HepG2 (cell line): ENCODE measurements around the gene SLC6A7. TPM values are rescaled to one million over a fixed set of nuclear protein-coding genes. Genes with fewer than 3 reads are reported as not detected.
A peak's percentile ranks its signal among the peaks of the same experiment; 100 is the strongest.

Experiments
- AFF4 ChIP-seq: sonication (generic); formaldehyde crosslinking; IDR thresholded peaks from 2 replicates; pipeline ENCODE4 v1.4.0; 2020; ENCODE audit warnings: missing genetic modification reagents
- FIP1L1 ChIP-seq: fragments of 200-400 bp; formaldehyde crosslinking; IDR thresholded peaks from 2 replicates; pipeline ENCODE4 v1.6.1; 2018; ENCODE audit warnings: low read depth, mild to moderate bottlenecking, low read length, moderate library complexity, borderline replicate concordance; ENCODE audit not compliant: insufficient read depth
- HNF1B ChIP-seq: sonication (generic); formaldehyde crosslinking; IDR thresholded peaks from 2 replicates; pipeline ENCODE4 v1.5.1; 2020; ENCODE audit warnings: mild to moderate bottlenecking, moderate library complexity, missing genetic modification reagents
- ISX ChIP-seq: sonication (generic); formaldehyde crosslinking; conservative IDR thresholded peaks from 2 replicates; pipeline ENCODE4 v1.5.0; 2020; ENCODE audit warnings: missing genetic modification reagents
- MTA1 ChIP-seq: sonication (generic); formaldehyde crosslinking; IDR thresholded peaks from 2 replicates; pipeline ENCODE4 v1.4.0; 2020; ENCODE audit warnings: missing genetic modification reagents, mild to moderate bottlenecking, borderline replicate concordance
- NCOA2 ChIP-seq: sonication (generic); formaldehyde crosslinking; IDR thresholded peaks from 2 replicates; pipeline ENCODE4 v1.8.0; 2022; ENCODE audit warnings: inconsistent platforms
- PCBP2 ChIP-seq: fragments of 200-400 bp; formaldehyde crosslinking; optimal IDR thresholded peaks from 2 replicates; pipeline ENCODE3; 2018; ENCODE audit warnings: low read length, low read depth; ENCODE audit not compliant: poor library complexity, severe bottlenecking
- SP5 ChIP-seq: IDR thresholded peaks from 2 replicates; pipeline ENCODE4 v1.6.1; 2016; ENCODE audit warnings: low read depth, borderline replicate concordance
- ZMYM3 ChIP-seq: sonication (generic); formaldehyde crosslinking; IDR thresholded peaks from 2 replicates; pipeline ENCODE4 v1.5.1; 2020; ENCODE audit warnings: mild to moderate bottlenecking, missing genetic modification reagents
- ZNF251 ChIP-seq: sonication (generic); formaldehyde crosslinking; IDR thresholded peaks from 2 replicates; pipeline ENCODE4 v1.9.0; 2021; ENCODE audit warnings: mild to moderate bottlenecking, missing genetic modification reagents
- ZNF589 ChIP-seq: sonication (generic); formaldehyde crosslinking; conservative IDR thresholded peaks from 2 replicates; pipeline ENCODE4 v1.8.0; 2022; ENCODE audit warnings: mild to moderate bottlenecking, moderate library complexity, missing genetic modification reagents
- ZNF746 ChIP-seq: sonication (generic); formaldehyde crosslinking; IDR thresholded peaks from 2 replicates; pipeline ENCODE4 v1.8.0; 2022; ENCODE audit warnings: mild to moderate bottlenecking, missing genetic modification reagents
- polyA plus RNA-seq, 8 experiments: library from polyadenylated mRNA; depleted of rRNA in 3 of 8; stranded (reverse) in 7 of 8; unstranded in 1 of 8; fragments of >200 nt; fragmentation: Illumina TruSeq in 4 of 8; extraction: Trizol in 4 of 8; gene quantifications; 2 replicates each; pipeline versions ENCODE4 v1.2.1 to v1.2.3, GENCODE V29; 2011 to 2016; ENCODE audit warnings: low read depth in 4 of 8, missing spikeins in 1 of 8, mixed read lengths in 1 of 8; ENCODE audit not compliant: insufficient read depth in 1 of 8
- total RNA-seq, 5 experiments: library from RNA; depleted of rRNA; stranded (reverse); fragments of >200 nt; fragmentation: Illumina TruSeq; extraction: Trizol; gene quantifications; 2 replicates each; pipeline ENCODE4 v1.2.3, GENCODE V29; 2016; ENCODE audit warnings: low read depth in 1 of 5
- TF ChIP-seq, protein P1 (sequence below): IDR thresholded peaks from 2 replicates; pipeline ENCODE4 v1.6.1; 2016; ENCODE audit warnings: missing compliant biosample characterization, missing genetic modification reagents, borderline replicate concordance
- TF ChIP-seq, protein P2 (sequence below): IDR thresholded peaks from 2 replicates; pipeline ENCODE4 v1.6.1; 2016; ENCODE audit warnings: mild to moderate bottlenecking
- TF ChIP-seq, protein P3 (sequence below): sonication (generic); formaldehyde crosslinking; IDR thresholded peaks from 2 replicates; pipeline ENCODE4 v1.4.0; 2020; ENCODE audit warnings: missing genetic modification reagents
- TF ChIP-seq, protein P4 (sequence below): sonication (generic); formaldehyde crosslinking; IDR thresholded peaks from 2 replicates; pipeline ENCODE4 v1.9.0; 2022; ENCODE audit warnings: missing genetic modification reagents, mild to moderate bottlenecking, borderline replicate concordance

The SLC6A7 gene
- total and polyA plus RNA-seq, 2 of the 13 experiments (the other 11 are each of a cell fraction or from before 2014, with no cell fraction given), result not detected

DNA sequence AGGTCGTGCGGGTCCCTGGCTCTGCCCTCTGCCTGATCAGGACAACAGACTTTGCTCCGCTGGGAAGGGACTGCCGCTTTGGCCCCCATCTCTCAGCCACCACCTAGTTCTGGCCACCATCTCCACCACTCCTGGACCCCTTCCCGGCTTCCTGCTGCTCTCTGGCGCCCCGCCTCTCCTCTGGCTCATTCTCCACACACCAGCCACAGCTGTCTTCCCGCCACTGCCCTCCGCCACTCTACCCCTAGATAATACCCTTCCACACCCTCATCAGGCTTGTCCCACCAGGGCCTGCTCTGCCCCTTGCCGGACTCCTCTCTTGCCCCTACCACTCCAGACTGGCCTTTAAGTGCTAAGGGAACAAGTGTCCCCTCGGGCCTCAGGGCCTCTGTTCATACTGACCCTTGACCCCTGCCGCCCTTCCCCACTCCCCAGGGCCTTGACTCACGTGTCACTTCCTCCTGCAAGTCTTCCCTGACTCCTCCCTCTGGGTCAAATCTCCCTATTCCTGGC is 26.3 kb upstream of the SLC6A7 start (continued):
- TF ChIP-seq HNF1B (CRISPR knock-in tag) (0 out of 2 replicates have a peak, but pooled peaks have one; percentile 30), NCOA2 (CRISPR knock-in tag) (peak; percentile 32; the same call in 1 of the 2 replicates), ZNF746 (0 out of 2 replicates have a peak, but pooled peaks have one; percentile 34), FIP1L1 (no peak), PCBP2 (no peak), SP5 (no peak), AFF4 (CRISPR knock-in tag) (no peak), ZNF251 (CRISPR knock-in tag) (no peak), ISX (CRISPR knock-in tag) (no peak), MTA1 (no peak), ZMYM3 (CRISPR knock-in tag) (peak; percentile 73), ZNF589 (CRISPR knock-in tag) (no peak)
- TF ChIP-seq, protein P1, sequence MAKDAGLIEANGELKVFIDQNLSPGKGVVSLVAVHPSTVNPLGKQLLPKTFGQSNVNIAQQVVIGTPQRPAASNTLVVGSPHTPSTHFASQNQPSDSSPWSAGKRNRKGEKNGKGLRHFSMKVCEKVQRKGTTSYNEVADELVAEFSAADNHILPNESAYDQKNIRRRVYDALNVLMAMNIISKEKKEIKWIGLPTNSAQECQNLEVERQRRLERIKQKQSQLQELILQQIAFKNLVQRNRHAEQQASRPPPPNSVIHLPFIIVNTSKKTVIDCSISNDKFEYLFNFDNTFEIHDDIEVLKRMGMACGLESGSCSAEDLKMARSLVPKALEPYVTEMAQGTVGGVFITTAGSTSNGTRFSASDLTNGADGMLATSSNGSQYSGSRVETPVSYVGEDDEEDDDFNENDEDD (CRISPR knock-in tag), result peak; percentile 60; the same call in 1 of the 2 replicates
- TF ChIP-seq, protein P2, sequence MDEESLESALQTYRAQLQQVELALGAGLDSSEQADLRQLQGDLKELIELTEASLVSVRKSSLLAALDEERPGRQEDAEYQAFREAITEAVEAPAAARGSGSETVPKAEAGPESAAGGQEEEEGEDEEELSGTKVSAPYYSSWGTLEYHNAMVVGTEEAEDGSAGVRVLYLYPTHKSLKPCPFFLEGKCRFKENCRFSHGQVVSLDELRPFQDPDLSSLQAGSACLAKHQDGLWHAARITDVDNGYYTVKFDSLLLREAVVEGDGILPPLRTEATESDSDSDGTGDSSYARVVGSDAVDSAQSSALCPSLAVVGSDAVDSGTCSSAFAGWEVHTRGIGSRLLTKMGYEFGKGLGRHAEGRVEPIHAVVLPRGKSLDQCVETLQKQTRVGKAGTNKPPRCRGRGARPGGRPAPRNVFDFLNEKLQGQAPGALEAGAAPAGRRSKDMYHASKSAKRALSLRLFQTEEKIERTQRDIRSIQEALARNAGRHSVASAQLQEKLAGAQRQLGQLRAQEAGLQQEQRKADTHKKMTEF (CRISPR knock-in tag), result 0 out of 2 replicates have a peak, but pooled peaks have one; percentile 14
- TF ChIP-seq, protein P3, sequence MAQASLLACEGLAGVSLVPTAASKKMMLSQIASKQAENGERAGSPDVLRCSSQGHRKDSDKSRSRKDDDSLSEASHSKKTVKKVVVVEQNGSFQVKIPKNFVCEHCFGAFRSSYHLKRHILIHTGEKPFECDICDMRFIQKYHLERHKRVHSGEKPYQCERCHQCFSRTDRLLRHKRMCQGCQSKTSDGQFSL (CRISPR knock-in tag), result no peak
- TF ChIP-seq, protein P4, sequence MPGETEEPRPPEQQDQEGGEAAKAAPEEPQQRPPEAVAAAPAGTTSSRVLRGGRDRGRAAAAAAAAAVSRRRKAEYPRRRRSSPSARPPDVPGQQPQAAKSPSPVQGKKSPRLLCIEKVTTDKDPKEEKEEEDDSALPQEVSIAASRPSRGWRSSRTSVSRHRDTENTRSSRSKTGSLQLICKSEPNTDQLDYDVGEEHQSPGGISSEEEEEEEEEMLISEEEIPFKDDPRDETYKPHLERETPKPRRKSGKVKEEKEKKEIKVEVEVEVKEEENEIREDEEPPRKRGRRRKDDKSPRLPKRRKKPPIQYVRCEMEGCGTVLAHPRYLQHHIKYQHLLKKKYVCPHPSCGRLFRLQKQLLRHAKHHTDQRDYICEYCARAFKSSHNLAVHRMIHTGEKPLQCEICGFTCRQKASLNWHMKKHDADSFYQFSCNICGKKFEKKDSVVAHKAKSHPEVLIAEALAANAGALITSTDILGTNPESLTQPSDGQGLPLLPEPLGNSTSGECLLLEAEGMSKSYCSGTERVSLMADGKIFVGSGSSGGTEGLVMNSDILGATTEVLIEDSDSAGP (CRISPR knock-in tag), result peak; percentile 33; the same call in 1 of the 2 replicates
